GM12892 (cell line): ENCODE results near the gene OBSCN.

Experiments
- DNase-seq: peaks from one replicate; pipeline ENCODE4 v3.0.0; 2011; ENCODE audit not compliant: insufficient read length
- FAIRE-seq: peaks from 2 replicates; lab custom pipeline; 2011; peaks lifted over from hg19 to GRCh38; lab: Jason Lieb, UNC
- POLR2A ChIP-seq: IDR thresholded peaks from 2 replicates; pipeline ENCODE4 v1.6.1; 2011; ENCODE audit warnings: low read depth, low read length, control low read depth
- POLR2AphosphoS5 ChIP-seq: IDR thresholded peaks from 2 replicates; pipeline ENCODE4 v1.6.1; 2011; ENCODE audit warnings: low read depth, low read length, control low read depth
- TAF1 ChIP-seq: IDR thresholded peaks from 2 replicates; pipeline ENCODE4 v1.6.1; 2011; ENCODE audit warnings: low read depth, mild to moderate bottlenecking, control low read depth, low read length, borderline replicate concordance

OBSCN gene

DNA sequence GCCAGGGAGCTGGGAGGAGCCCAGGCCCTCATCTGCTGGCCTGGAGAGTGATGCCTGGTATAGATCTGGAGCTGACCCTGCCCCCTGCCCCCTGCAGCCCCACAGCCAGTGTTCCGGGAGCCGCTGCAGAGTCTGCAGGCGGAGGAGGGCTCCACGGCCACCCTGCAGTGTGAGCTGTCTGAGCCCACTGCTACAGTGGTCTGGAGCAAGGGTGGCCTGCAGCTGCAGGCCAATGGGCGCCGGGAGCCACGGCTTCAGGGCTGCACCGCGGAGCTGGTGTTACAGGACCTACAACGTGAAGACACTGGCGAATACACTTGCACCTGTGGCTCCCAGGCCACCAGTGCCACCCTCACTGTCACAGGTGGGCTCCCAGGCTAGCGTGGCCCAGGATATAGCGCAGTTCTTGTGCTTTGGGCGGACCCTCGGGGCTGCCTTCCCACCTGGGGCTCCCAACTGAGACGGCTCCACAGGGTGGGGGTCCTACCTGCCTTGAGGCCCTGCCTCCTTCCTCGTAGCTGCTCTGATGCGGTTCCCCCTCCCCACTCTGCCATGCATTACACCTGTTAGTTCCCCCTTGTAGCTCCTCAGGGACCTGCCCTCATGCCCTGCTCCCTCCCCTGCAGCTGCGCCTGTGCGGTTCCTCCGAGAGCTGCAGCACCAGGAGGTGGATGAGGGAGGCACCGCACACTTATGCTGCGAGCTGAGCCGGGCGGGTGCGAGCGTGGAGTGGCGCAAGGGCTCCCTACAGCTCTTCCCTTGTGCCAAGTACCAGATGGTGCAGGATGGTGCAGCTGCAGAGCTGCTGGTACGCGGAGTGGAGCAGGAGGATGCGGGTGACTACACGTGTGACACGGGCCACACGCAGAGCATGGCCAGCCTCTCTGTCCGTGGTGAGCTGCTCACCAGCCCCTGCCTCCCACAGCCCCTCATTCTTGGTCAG is 98.7 kb downstream of the OBSCN start:
- FAIRE-seq (no peak), DNase-seq (no peak)
- TF ChIP-seq POLR2AphosphoS5 (no peak), TAF1 (no peak), POLR2A (no peak)

DNA sequence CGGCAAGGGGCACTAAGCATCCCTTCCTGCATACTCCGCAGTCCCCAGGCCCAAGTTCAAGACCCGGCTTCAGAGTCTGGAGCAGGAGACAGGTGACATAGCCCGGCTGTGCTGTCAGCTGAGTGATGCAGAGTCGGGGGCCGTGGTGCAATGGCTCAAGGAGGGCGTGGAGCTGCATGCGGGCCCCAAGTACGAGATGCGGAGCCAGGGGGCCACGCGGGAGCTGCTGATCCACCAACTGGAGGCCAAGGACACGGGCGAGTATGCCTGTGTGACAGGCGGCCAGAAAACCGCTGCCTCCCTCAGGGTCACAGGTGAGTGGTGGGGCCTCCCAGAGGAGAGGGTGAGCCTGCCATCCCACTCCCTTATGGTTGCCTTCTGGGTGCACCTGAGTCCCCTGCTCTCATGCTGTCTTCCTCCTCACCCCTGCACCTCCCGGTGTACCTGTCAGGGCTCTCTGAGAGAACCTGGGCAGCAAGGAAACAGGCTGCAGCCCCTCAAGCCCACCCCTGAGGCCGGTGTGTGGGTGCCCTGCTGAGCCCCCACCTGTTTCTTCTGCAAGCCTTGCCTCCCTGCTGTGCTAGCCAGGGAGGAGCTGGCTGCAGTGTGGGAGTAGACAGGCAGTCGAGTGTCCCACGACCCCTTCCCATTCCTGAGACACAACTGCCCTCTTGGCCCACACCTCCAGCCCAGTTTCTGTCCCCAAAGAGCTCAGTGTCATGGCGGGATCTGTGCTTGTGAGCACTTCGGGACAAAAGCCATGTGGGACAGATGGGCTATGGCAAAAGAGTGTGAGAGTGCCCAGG is 99.6 kb downstream of the OBSCN start:
- no peak for DNase-seq
- FAIRE-seq = no peak
- TF ChIP-seq POLR2AphosphoS5 (no peak), POLR2A (no peak), TAF1 (no peak)

DNA sequence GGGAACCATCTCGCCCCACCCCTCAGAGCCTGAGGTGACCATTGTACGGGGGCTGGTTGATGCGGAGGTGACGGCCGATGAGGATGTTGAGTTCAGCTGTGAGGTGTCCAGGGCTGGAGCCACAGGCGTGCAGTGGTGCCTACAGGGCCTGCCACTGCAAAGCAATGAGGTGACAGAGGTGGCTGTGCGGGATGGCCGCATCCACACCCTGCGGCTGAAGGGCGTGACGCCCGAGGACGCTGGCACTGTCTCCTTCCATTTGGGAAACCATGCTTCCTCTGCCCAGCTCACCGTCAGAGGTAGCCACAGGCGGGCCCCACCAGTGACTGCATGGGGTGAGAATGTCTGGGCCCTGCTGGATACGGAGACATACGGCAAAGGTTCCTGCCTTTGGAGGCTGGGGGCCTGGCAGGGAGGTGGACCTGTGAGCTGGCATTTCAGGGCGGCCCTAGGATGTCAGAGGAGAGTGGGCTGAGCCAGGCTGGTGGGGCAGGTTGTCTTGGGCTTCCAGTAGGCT is 100.3 kb downstream of the OBSCN start:
- DNase-seq (no peak), FAIRE-seq (no peak)
- TF ChIP-seq TAF1 = no peak
- TF ChIP-seq POLR2AphosphoS5 = no peak
- TF ChIP-seq POLR2A = no peak

DNA sequence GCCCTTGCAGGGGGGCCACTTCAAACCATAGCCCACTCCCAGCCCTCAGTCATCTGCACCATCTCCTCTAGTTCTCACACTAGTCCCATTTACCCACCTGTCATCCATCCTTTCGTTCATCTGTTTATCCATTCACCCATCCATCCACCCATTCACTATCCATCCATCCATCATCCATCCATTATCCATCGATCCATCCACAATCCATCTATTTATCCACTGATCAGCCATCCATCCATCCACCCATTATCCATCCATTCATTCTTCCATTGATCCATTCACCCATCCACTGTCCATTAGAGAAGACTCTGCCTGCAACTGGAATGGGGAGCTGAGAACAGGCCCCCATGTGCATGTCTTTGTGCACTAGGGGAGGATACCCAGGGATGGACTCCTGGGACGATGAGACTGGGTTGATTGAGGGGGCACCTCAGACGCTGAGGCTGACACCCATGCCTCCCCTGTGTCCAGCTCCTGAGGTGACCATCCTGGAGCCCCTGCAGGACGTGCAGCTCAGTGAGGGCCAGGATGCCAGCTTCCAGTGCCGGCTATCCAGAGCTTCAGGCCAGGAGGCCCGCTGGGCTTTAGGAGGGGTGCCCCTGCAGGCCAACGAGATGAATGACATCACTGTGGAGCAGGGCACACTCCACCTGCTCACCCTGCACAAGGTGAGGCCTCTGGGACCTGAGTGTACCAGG is 100.9 kb downstream of the OBSCN start:
- TF ChIP-seq TAF1 (no peak), POLR2A (no peak), POLR2AphosphoS5 (no peak)
- DNase-seq = no peak
- FAIRE-seq = no peak

DNA sequence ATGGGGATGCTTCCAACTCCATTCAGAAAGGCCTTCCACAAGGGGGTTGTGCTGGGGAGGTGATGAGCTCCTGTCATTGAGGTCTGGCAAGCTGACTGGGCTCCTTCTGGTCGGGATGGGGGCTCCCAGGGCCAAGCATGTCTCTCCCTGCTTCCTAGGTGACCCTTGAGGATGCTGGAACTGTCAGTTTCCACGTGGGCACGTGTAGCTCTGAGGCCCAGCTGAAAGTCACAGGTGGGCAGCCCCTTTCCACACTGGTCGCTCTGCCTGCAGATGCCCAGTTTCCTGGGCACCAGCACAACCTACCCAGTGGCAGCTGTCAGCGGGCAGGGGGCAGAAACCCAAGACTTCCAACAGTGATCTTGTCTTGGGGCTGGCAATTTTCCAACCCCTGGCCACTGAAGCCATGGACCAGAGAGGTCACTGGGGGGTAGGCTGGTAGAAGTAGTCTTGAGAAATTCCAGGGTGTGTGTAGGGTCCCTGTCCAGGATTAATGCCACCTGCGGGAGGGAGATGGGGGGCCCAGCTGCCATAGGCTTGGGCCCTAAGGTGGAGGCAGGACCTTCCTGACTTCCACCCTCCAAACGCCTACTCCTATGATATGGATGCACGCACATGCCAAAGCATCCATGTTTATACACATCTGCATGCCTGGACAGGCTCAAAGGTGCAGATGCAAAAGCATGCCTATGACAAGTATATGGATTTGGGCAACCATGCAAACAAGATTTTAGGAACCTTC is 101.7 kb downstream of the OBSCN start:
- no peak for FAIRE-seq
- DNase-seq = no peak
- TF ChIP-seq POLR2AphosphoS5 (no peak), POLR2A (no peak), TAF1 (no peak)

DNA sequence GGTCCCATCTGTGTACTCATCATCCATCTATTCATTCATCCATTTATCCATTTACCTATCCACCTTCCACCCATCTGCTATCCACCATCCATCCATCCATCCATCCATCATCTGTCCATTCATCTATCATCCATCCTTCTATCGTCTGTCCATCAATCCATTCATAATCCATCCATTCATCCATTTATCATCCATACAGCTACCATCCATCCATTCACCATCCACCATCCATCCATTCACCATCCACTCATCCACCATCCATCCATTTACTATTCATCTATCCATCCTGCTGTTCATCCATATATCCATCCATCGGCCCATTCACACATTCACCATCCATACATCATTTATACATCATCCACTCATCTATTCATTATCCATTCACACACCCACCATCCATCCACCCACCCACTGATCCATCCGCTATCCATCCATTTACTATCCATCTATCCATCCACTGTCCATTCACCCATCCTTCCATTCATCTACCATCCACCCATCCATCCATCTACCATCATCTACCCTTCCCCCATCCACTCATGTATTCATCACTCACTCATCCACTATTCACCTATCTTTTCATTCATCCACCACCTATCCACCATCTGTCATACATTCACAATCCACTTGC is 102.4 kb downstream of the OBSCN start:
- FAIRE-seq (no peak), DNase-seq (no peak)

DNA sequence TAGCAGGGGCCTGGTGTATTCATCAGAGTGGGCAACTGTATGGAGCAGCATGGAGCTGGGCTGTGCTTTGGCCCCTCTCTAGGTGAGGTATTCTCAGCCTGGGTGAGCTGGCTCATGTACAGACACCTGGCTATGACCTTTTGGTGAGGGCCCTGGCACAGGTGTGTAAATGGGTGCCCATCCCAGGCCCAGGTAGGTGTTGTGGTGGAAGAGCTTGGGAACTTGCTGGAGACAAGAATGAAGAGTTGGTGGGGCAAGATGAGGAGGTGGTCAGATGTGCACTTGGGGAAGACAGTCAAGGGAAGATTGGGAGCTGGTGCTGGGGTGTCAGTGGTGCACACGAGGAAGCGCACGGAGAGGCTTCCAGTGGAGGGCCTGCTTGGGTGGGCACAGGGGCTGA is 103.2 kb downstream of the OBSCN start:
- TF ChIP-seq TAF1 (no peak), POLR2AphosphoS5 (no peak), POLR2A (no peak)
- DNase-seq (no peak), FAIRE-seq (no peak)

More for the DNA sequence above, 102.4 kb downstream of the OBSCN start:
- TF ChIP-seq POLR2AphosphoS5 = no peak
- TF ChIP-seq POLR2A = no peak
- no peak for TF ChIP-seq TAF1

DNA sequence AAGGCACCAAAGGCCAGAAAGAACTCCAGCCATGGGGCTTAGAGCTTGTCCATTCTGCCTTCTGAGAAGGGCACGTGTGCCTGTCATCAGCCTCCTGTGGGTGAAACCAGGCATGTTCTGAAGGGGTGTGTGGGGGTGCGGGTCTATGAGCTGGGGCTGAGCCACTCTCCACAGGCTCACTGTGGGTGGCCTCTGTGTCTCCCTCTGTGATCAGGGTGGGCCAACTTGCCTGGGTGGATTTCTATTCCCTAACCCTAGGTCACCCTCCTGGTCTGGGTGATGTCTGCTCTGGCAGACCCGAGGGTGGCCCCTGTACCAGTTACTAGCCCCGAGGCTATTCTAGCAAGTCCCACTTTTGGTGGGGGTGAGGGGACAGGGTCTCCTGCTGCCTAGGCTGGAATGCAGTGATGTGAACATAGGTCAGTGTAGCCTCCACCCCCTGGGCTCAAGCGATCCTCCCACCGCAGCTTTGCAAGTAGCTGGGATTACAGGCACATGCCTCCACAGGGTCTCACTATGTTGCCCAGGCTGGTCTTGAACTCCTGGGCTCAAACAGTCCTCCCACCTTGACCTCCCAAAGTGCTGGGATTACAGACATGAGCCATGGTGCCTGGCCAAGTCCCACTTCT is 104.4 kb downstream of the OBSCN start:
- TF ChIP-seq TAF1 (no peak), POLR2AphosphoS5 (no peak), POLR2A (no peak)
- no peak for FAIRE-seq
- no peak for DNase-seq

DNA sequence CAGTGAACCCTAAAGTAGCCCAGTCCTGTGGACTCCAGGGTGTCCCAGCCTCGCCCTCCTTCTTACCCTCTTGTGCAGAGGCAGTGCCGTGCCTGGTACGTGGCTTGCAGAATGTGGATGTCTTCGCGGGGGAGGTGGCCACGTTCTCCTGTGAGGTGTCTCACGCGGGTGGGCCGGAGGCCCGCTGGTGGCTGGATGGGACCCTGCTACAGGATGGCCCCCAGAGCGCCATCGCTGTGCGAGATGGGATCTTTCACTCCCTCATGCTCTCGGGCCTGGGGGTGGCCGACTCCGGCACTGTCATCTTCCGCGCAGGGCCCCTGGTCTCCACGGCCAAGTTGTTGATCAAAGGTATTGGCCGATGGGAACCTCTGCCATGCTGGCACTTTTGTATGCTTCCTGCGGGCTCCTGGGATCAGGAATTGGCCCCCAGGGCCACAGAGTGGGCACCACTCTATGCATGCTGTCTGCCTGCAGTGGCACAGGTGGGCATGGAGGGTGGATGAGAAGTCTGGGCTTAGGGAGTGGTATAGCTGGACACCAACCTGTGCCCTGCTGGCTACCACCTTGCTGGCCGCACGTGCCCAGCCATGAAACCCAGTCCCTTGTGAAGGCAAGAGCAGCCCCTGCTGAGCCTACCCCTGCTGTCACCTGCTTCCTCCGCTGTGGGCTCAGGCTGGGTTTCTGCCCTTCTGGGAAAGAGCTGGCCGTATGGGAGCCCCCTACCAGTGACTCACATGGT is 105.9 kb downstream of the OBSCN start:
- no peak for TF ChIP-seq POLR2AphosphoS5
- no peak for TF ChIP-seq TAF1
- TF ChIP-seq POLR2A = no peak
- FAIRE-seq = no peak
- DNase-seq = no peak

DNA sequence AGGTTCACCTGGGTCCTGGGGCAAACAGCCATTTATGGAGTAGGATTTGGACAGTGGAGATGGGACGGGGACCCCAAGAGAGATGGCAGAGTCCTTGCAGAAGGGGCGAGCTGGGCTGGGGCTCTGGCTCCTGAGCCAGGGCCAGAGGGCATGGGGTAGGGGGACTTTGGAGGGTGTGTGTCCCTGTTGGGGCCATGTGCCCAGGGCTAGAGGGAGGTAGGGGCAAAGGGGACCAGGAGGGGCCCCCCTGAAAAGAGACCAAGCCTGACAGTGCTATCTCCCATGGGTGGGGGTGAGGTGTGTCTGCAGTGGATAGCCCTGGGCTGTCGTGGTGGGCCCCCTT is 106.4 kb downstream of the OBSCN start:
- FAIRE-seq (no peak), DNase-seq (no peak)
- TF ChIP-seq POLR2A = no peak
- TF ChIP-seq TAF1 = no peak
- no peak for TF ChIP-seq POLR2AphosphoS5
